HG03064 (cell line): Measurements from ENCODE around the gene BCL2L13.
"Not testable (repeated sequence)": the region's sequence is repeated elsewhere in the genome, so short reads cannot be mapped to it uniquely, and the experiment has no call there.

Experiments used
- ATAC-seq: cut with Tn5 transposase; IDR thresholded peaks from one replicate; pipeline ENCODE4 v1.9.1; 2021; ENCODE audit warnings: low read depth; ENCODE audit not compliant: unreplicated experiment

Gene BCL2L13

DNA sequence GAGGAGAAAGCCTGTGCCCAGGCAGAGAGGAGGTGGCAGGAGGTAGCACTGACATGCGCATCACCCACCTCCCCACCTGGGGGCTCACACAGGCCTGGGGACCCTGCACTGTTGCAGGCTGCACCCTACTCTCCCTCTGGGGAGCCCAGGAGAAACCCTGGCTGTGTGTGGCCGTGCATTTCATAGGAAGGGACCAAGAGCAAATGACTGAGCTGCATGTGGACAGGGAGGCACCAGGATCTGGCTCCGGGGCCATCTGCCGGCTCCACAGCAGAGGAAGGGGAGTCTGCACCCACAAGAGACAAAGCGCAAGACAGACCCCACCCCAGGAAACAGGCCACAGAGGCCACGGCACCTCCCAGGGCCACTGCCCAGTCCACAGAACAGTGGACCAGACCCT lies 113.0 kb downstream of the BCL2L13 start:
- ATAC-seq = no peak

DNA sequence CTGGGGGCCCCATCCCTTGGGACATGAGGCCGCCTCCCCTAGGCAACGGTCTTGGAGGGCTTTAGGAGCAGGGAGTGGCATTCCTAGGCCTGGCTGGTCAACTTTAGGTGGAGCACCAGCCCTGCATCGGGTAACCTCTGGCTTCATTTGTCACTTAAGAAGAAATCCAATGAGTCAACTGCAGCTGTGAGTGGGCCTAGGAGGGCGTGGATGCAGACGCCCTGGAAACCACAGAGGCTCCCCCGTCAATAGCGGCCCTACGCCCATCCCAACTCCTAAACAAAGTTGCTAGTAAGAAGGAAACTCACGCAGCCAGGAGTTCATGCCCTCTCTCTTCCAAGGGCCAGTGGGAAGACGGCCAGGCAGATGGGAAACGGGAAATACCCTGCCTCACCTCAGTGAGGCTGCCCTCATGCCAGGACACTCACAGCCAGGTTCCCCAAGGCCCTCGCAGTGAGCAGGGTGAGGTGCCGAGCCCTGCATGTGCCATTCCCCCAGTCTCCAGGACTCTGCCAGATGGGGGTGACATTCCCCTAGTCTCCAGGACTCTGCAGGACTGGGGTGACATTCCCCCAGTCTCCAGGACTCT lies 114.9 kb downstream of the BCL2L13 start:
- no peak for ATAC-seq

DNA sequence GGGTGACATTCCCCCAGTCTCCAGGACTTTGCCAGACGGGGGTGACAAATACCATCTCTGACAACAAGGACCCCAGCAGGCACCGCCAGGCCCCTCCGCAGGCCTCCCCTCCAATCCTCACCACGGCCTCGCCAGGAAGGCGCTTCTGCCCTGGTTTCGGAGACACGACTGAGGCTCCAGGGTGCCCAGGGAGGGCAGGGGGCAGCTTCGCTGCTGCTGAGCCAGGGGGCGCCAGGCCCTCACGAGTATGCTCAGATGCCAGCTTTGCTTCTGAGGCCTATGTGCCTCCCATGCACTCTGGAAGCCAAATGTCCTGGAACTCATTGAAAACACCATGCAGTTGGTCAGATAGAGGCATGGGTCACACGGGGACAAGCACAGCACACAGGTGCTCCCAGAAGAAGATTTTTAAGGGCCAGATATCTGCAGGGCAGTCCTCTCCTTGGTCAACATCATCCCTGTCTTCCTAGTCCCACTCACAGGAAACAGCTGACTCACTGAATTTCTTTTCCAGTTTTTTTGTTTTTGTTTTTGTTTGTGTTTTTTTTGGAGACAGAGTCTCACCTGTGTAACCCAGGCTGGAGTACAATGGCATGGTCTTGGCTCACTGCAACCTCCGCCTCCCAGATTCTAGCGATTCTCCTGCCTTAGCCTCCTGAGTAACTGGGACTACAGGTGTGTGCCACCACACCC lies 115.8 kb downstream of the BCL2L13 start:
- ATAC-seq = no peak

DNA sequence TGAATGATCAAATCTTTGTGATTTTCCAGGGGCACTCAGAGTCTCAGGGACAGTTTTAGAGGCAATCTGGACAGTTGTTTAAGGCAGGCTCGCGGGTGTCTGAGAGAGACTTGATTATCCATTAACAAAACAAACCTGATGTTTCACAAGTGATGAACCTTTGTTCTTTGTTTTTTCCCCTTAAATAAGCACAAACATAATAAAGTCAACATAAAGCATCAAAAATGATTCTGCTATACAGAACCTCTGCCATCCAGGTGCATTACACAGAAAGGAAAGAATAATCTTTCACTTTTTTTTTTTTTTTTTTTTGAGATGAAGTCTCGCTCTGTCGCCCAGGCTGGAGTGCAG lies 122.6 kb downstream of the BCL2L13 start:
- no peak for ATAC-seq

DNA sequence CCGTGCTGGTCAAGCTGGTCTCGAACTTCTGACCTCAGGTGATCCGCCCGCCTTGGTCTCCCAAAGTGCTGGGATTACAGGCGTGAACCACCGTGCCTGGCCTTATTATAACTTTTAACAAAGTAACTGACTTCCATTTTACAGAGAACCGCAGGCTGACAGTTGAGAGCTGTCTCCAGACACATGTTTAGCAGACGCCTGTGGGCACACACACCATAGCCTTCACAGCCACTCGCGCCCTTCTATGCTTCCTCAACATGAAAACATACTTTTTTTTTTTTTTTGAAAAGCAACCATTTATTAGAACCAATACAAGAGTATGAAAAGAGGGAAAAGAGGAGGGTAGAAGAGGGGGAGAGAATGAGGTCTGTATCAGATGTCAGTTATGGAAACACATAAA lies 124.9 kb downstream of the BCL2L13 start:
- ATAC-seq = not testable (repeated sequence)

DNA sequence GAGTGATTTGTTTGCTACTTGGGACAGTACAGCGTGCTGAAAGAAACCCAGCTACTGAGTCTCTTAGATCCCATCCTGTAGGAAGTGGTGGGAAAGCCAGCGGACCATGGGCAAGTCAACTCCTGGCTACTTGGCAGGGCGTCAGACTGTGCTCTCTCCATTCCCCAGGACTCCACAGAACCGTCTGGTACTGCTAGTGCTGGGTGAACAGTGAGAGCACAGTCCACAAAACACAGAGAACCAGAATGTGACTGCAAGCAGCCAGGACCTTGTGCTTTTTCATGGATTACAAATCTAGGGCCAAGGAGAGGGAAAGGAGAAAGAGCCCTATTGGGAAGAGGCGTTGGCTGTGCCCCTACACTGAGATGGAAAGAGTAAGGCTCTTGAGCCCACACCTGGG lies 125.5 kb downstream of the BCL2L13 start:
- no peak for ATAC-seq

DNA sequence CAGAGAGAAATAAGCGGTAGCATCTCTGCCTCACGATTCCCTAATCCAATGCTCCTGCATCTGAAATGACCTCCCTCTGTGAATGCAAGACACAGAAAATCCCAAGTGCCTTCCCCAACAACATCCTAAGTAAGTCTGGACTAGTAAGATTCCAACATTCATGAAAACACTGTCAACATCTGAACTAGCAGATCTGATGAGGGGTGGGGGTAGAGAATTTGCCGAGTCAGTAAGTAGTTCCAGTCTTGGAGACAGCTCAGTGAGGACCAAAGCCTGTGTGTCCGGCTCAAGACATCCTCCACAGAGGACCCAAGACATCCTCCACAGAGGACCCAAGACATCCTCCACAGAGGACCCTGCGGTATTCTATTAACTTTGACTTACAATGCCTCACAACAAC lies 126.3 kb downstream of the BCL2L13 start:
- ATAC-seq = not testable (repeated sequence)

DNA sequence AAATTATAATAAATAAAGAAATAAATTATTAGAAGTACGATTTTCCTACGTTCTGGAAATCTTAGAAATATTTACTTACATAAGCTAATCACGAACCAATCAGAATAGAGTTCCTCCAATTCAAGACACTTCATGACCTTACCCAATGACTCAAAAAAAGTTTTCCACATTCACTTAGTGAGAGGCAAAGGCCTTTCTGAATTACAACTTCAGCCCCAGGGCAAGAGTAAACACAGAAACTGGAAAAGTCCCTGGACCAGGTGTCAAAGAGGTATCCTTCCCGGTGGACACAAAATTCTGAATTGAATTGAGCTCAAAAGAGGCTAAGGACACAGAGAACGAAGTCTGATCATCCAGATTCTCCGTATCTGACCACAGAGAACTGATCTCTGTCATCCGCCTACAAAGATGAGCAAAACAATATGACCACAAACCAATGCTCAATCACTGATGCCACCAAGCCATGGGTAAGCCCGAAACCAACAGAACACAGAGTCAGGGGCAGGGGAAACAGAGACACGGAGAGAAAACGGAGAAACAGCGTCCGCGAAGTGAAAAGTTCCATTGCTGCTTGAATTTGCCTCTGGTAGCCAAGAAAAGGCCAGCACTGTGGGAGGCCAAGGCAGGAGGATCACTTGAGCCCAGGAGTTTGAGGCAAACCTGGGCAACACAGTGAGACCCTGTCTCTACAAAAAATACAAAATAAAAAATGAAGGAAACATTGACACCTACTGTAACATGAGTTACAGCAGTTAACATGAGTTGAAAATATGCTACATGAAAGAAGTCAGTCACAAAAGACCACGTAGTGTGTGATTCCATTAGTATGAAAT lies 128.9 kb downstream of the BCL2L13 start:
- peak; percentile 63 for ATAC-seq

DNA sequence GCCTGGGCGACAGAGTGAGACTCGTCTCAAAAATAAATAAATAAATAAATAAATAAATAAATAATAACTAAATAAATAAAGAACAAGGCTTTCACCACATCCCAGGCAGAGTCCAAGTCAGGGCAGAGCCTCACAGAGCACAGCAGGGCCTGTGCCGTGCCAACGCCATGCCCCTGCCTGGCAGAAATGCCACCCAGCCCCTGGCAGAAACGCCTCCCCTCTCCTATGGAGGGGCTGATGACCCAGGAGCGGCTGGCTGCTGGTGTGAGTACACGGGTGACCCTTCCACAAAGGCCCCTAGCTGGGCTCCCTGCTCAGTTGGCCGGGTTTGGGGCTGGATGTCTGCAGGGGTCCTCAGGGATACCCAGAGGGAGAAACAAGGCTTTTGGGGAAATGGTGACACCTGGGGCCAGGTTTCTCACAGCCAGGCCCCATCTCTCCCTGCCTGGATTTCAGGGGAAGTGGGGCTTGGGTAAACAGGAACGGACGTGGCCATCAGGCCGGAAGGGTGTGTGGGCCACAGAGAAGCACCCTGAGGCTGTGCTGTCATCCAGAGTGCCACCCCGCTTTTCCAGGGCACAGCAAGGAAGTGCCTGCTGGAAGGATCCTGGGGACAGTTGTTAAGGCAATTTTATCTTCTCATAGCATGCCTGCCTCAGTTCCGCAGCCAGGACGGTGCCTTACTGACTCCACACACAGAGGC lies 130.6 kb downstream of the BCL2L13 start:
- ATAC-seq = no peak

DNA sequence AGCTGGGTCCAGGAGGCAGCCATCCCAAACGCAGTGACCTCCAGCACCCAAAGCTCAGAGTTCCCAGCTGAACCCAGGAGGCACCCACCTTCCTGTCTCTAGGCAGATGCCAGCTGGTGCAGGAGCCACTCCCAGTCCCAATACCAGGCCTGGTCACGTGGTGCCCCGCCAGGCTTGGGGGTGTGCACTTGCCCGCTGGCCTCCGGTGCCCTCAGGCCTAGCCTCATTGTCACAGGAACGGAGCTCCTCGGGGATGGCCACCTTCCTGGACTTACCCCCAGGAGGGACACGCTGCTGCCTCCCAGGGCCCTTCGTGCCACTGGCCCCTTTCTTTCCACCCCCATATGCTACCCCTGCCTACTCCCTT lies 131.1 kb downstream of the BCL2L13 start:
- no peak for ATAC-seq

DNA sequence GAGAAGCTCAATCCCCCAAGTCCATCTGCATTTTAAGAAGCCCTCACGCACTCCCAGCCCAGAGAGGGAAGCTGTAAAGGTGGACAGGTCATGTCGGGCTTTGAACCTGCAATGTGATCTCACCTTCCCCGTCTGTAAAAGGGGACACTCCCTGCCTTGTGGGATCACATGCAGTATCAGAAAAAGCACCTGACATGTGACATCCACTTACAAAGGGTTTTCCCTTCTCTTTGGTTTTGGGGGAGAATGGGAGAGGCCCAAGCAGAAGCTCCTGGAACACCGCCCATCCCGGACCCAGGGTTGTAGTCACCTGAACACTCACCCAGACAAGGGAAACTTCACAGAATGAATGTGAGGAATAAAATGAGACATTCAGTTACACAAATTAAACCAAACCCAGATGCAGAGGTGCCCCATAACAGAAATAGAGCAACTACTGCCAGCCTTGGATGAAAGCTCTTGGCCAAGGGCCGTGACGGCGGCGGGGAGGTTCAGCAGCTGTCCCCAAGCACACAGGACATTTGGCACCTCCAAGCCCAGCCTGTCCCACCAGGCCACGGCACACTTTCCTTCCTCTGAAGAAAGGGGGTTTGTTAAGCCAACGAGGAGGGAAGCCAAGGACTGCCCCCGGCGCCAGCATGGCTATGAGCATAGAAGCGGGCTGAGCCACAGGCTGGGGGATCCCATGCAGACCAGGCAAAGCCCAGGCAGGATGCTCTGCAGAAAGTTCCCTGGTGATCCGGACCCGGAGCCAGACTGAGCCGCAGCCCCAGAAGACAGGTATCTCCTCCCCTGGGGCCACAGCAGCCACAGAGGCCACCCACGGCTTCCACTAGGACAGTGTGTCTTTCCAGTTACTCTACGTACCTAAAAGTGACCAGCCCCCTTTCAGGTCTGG lies 131.9 kb downstream of the BCL2L13 start:
- ATAC-seq = no peak

DNA sequence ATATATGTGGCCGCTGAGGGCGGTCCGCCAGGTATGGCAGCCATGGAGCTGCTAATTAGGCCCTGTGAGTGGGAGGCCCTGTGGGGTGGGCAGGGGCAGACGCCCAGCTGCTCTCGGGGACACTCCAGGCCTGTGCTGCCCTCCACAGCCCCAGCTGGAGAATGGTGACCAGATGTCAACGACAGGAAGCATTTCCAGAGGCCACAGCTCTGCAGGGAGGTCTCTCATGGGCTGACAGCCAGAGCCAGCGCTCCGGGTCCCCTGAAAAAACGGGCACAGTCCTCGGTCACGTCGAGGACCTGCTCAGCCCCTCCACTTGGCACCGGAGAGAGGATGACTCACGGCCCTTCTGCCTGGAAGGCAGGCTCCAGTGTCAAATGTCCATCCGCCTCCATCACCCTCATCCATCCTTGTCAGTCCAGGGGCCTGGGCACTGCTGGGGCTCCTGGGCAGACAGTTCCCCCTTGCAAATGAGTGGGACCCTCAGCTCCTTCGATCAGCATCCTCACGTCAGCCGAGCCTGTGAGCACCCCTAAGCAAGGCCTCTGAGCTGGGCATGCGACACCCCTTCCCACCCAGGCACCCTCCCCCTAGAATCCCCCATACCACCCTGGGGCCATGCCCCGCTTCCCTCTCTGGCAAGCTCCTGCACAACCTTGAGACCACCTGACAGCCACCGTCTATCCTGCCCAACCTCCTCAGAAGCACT lies 133.8 kb downstream of the BCL2L13 start:
- no peak for ATAC-seq

DNA sequence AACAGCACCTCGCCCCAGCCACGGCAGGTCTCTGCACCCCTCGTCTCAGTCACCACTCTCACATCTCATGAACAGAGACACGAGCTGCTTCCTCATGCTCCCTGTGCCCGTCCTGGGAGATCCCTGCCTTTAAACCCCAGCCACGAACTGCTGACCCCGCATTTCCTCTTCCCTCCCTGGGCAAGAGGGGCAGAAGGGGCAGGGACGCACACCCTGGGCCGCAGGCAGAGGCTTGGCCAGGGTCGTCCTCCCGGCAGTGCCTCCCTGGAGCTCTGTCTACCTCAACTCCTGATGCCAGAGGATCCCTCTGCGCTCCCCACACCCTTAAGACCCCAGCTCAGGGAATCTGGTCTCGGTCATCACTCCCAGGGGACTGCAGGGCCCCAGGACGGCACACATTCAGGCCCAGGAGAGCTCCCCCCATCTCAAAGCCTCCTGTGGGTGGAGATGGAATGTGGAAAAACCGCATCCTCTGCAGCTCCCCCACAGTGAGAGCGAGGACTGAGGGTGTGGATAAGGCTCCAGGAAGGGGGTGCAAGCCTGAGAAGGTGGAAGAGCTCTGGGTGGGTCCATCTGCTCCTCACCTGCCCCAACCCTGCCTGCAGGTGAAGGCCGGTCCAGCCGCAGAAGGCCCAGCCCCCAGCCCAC lies 134.5 kb downstream of the BCL2L13 start:
- ATAC-seq = no peak

DNA sequence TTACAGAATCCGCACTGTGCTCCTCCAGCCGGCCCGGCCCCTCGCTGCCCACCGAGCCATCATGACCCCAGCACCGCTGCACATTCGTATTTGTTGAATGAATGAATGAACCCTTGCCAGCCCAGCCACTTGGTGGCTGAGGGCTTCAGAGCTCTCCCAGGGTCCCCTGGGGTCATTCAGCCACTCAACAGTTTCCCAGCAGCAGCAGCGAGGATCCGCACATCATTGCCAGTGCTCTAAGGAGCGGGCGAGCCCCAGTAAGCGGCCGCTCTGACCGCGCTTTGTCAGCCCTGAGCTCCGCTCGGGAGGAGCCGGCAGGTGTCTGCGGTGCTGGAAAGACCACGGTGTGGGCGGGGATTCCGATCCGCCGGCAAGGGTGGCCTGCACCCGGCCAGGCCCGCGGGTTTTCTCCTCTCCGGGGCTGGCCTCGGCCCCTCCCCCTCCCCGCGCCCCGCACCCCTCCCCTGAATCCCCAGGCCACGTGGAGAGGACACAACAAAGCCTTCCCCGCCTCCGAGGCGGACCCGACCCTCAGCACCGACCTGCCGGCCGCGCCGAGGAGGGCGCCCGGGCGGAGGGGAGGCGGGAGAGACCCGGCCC lies 135.1 kb downstream of the BCL2L13 start:
- no peak for ATAC-seq

DNA sequence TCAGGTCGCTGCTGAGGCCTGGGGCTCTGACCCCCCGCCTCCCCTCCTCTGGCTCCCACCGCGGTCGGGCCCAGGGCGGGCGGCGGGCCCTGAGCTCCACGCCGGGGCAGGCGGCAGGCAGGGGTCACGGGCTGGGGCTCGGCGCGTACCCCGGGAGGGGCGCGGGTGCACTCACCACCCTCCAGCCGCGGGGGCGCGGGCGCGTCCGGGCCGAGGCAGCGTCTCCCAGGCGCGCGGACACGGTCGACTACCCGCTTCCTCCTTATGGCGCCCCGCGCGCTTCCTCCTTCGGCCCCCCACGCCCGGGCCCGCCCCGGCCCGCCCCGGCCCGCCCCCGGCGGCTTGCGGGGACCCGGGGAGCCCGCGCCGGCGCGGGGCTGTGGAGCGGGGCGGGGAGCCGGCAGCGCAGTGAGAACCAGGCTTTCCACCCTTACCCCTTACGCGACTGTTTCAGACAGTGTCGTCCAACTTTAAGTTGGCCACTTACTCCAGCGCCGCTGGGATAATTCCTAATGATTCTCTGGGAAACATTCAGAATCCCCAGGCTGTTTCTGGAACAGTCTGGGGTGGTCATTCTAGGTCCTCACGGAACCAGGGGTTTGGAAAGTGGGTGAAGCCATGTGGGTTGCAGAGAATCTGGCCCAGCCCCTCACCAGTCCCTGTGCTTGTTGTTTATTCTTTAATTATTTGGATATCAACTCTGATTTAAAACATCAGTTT lies 135.8 kb downstream of the BCL2L13 start, which contains the start of gene BID:
Gene BID (minus strand): TSS at position 264 of the 720 bp plus-strand sequence. CDS start 24,353 bp downstream, outside the sequence.
- ATAC-seq = no peak

DNA sequence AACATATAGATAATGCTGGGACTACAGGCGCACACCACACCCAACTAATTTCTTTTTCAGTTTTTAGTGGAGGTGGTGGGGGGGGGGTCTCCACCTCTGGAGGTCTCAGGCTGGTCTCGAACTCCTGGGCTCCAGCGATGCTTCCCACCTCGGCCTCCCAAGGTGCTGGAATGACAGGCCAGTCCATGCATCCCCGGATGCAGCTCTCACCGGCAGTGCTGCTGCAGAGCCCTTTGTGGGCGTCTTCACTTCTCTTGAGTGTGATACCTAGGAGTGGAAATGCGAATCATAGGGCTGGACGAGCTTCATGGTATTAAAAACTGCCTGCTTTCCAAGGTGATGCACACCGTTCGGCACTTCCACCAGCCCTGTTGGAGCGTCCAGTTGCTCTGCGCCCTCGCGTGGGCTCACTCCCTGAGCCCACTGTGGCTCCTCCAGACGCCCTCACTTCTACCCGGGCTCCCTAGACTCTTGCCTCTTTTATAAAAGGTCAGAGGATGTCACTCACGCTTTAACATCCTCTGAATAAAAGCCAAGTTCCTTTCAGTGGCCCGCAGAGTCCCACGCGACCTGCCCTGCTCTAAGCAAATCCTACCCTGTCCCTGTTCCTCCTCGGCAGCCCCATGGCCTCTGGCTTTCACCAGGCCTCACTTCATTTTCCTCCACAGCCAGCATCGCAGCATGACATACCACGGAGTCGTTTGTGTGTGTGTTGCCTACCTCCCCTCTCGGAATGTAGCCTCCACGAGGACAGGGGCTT lies 136.5 kb downstream of the BCL2L13 start:
- no peak for ATAC-seq

DNA sequence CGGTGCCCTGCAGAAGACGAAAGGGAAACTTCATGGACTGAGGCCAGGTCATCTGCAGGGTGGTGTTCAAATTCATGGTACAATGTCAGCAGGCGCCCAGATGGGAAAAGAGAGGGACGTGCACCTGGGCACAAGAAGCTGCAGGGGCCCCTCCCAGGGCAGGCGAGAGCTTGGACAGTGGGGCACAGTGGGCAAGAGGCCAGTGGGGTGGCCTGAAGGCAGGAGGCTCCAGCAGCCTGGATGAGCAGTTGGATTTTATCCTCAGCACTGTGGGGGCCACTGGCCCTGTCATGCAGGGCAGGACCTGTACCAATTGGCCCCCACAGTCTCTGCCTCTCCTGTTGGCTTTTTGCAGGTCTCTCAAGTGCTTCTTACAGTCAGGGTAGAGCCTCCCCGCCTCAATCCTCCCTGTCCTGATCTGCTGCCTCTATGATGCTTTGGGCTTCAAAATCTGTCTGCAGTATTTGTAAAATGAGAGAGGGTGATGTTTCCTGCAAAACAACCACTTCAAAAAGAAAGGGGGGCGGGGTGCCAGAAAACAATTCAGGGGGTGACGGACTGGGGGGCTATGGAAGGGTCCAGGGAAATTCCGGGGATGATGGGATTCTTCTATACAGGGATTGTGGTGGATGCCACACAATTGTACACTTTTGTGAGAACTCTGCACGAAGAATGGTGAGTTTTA lies 137.4 kb downstream of the BCL2L13 start:
- no peak for ATAC-seq
